ENCODE results near the gene PTPRG.

- TF ChIP-seq ZBTB33 (IDR thresholded peaks at IDR 0.05) (no peak), CTCF (IDR thresholded peaks at IDR 0.05; ENCODE audit: low read depth, low read length, missing input control) (no peak), TAF1 (conservative IDR thresholded peaks at IDR 0.05) (no peak), YY1 (IDR thresholded peaks at IDR 0.05) (no peak), EGR1 (IDR thresholded peaks at IDR 0.05; ENCODE audit: low read depth in 2 of 2) (no peak)
Observed at GRCh38 chr3:62142331-62143085, 581.1 kb downstream of the PTPRG start.

Data from liver (tissue), 3 donors.